OCI-LY7 (cell line): ENCODE results near the gene TMPRSS7.

Experiments used
- EZH2phosphoT487 ChIP-seq: fragments of 200-600 bp; sonication (generic); IDR thresholded peaks from 2 replicates; pipeline ENCODE4 v1.6.1; 2018; ENCODE audit warnings: low read depth, borderline replicate concordance, mild to moderate bottlenecking, mixed run types, antibody characterized with exemption, low read length, moderate library complexity, mixed read lengths
- TF ChIP-seq, protein P1 (sequence below): fragments of 200-600 bp; sonication (generic); conservative IDR thresholded peaks from 2 replicates; pipeline ENCODE4 v1.5.1; 2014; ENCODE audit warnings: mild to moderate bottlenecking, antibody characterized with exemption, low read length, moderate library complexity, mixed read lengths

- TF ChIP-seq, protein P1, sequence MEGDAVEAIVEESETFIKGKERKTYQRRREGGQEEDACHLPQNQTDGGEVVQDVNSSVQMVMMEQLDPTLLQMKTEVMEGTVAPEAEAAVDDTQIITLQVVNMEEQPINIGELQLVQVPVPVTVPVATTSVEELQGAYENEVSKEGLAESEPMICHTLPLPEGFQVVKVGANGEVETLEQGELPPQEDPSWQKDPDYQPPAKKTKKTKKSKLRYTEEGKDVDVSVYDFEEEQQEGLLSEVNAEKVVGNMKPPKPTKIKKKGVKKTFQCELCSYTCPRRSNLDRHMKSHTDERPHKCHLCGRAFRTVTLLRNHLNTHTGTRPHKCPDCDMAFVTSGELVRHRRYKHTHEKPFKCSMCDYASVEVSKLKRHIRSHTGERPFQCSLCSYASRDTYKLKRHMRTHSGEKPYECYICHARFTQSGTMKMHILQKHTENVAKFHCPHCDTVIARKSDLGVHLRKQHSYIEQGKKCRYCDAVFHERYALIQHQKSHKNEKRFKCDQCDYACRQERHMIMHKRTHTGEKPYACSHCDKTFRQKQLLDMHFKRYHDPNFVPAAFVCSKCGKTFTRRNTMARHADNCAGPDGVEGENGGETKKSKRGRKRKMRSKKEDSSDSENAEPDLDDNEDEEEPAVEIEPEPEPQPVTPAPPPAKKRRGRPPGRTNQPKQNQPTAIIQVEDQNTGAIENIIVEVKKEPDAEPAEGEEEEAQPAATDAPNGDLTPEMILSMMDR, result peak; percentile 92
- TF ChIP-seq EZH2phosphoT487, result no peak
Measured at GRCh38 chr3:111989061-111989678, 45.4 kb upstream of the TMPRSS7 start.
